Panc1 (cell line): ENCODE results near the gene TNS2. TPM values are rescaled to one million over a fixed set of nuclear protein-coding genes. Genes with fewer than 3 reads are reported as not detected.

Experiments used
- ATAC-seq: fragments of 200-7000 bp; cut with Tn5 transposase; 2 replicates; pipeline ENCODE4 v1.9.1; 2020; ENCODE audit warnings: mild to moderate bottlenecking, moderate library complexity
- BruUV-seq: library from RNA; stranded (reverse); fragments of 400-500 nt; replicated peaks from 2 replicates; lab custom pipeline; 2021; lab: Mats Ljungman, UMichigan
- CTCF ChIA-PET: fragments of 300-600 bp; sonication (Branson Sonifier 250); formaldehyde crosslinking; loops from one replicate; lab custom pipeline; 2022; ENCODE audit warnings: antibody characterized with exemption; lab: Charles Lee
- POLR2A ChIA-PET: fragments of 300-600 bp; sonication (Branson Sonifier 250); formaldehyde crosslinking; loops from one replicate; lab custom pipeline; 2022; ENCODE audit warnings: antibody characterized with exemption; lab: Charles Lee
- DNase-seq: peaks from one replicate; pipeline ENCODE4 v3.0.0-alpha.2; 2010; ENCODE audit warnings: low read depth, low spot score
- H3K27ac ChIP-seq: 2 replicates; pipeline ENCODE4 v1.5.1; 2011; ENCODE audit warnings: mild to moderate bottlenecking, low read length, inconsistent platforms
- H3K27me3 ChIP-seq: fragments of 200-500 bp; sonication (Bioruptor generic); 2 replicates; pipeline ENCODE4 v1.6.0; 2014; ENCODE audit warnings: low read length, inconsistent platforms; ENCODE audit not compliant: control insufficient read depth, insufficient read depth
- H3K36me3 ChIP-seq: fragments of 200-500 bp; sonication (Bioruptor generic); 2 replicates; pipeline ENCODE4 v1.5.1; 2014; ENCODE audit warnings: inconsistent platforms, mild to moderate bottlenecking, low read length, moderate library complexity; ENCODE audit not compliant: control insufficient read depth, insufficient read depth
- H3K4me1 ChIP-seq: 2 replicates; pipeline ENCODE4 v1.5.1; 2011; ENCODE audit warnings: inconsistent platforms, mild to moderate bottlenecking, low read length, moderate library complexity; ENCODE audit not compliant: control insufficient read depth, insufficient read depth
- H3K4me3 ChIP-seq, 2 experiments: 2 replicates each; pipeline ENCODE4 v1.5.1; 2011 to 2012; ENCODE audit warnings: low read depth in 2 of 2, low read length in 2 of 2, mild to moderate bottlenecking in 2 of 2, inconsistent platforms in 1 of 2, moderate library complexity in 1 of 2
- H3K9me3 ChIP-seq: fragments of 200-500 bp; sonication (Bioruptor generic); 2 replicates; pipeline ENCODE4 v1.5.1; 2014; ENCODE audit warnings: low read depth, mild to moderate bottlenecking, inconsistent platforms, low read length, moderate library complexity; ENCODE audit not compliant: control insufficient read depth, insufficient read depth
- CTCF ChIP-seq: fragments of 450-650 bp; IDR thresholded peaks from 2 replicates; pipeline ENCODE4 v1.5.1; 2017; ENCODE audit warnings: mild to moderate bottlenecking
- POLR2AphosphoS5 ChIP-seq: IDR thresholded peaks from 2 replicates; pipeline ENCODE4 v1.6.1; 2012; ENCODE audit warnings: mild to moderate bottlenecking, low read depth, low read length, moderate library complexity
- SIN3A ChIP-seq: IDR thresholded peaks from 2 replicates; pipeline ENCODE4 v1.6.1; 2012; ENCODE audit warnings: low read depth, mild to moderate bottlenecking, low read length, moderate library complexity, borderline replicate concordance; ENCODE audit not compliant: insufficient read depth
- TCF7L2 ChIP-seq: IDR thresholded peaks from 2 replicates; pipeline ENCODE4 v1.6.1; 2011; ENCODE audit warnings: mild to moderate bottlenecking, low read depth, low read length, inconsistent platforms
- in situ Hi-C: cut with HindIII; loops from 2 replicates; pipeline ENCODE4 v1.10.0; 2016; ENCODE audit warnings: low sequenced_read_pairs, low pct_unique_long_range_greater_than_20kb
- intact Hi-C: fragments of 100-400 bp; cut with micrococcal nuclease; formaldehyde crosslinking; loops from one replicate; pipeline ENCODE4 v1.10.0; 2022; ENCODE audit not compliant: unreplicated experiment
- total RNA-seq: library from RNA; stranded (reverse); gene quantifications from one replicate; pipeline ENCODE4 v1.2.1, GENCODE V29; 2021; ENCODE audit not compliant: unreplicated experiment
- TF ChIP-seq, protein P1 (sequence below), 2 experiments: IDR thresholded peaks; 2 replicates each; pipeline ENCODE4 v1.6.1; 2011 to 2012; ENCODE audit warnings: low read depth in 2 of 2, control low read depth in 1 of 2, low read length in 1 of 2, mild to moderate bottlenecking in 1 of 2, moderate library complexity in 1 of 2; ENCODE audit not compliant: insufficient read depth in 1 of 2

Gene TNS2
- total RNA-seq, 1 experiment from 2014 or later = 48.1 TPM

- POLR2A ChIA-PET = no interaction called here
- Histone ChIP-seq H3K27ac (no peak overlapping the region), H3K27me3 (no peaks in the 10 kb centered on the region), H3K36me3 (no peaks in the 10 kb centered on the region; the same call in 1 of the 2 replicates), H3K4me1 (peaks cover 13% of the 10 kb centered on the region), H3K4me3 (no peak overlapping the region), H3K9me3 (no peaks in the 10 kb centered on the region)
- in situ Hi-C loops = no loop called here
- DNase-seq = no peak
- no peak for TF ChIP-seq SIN3A
- TF ChIP-seq CTCF = no peak
- no peak; the same call in none of the 2 replicates for TF ChIP-seq POLR2AphosphoS5
- TF ChIP-seq, protein P1, sequence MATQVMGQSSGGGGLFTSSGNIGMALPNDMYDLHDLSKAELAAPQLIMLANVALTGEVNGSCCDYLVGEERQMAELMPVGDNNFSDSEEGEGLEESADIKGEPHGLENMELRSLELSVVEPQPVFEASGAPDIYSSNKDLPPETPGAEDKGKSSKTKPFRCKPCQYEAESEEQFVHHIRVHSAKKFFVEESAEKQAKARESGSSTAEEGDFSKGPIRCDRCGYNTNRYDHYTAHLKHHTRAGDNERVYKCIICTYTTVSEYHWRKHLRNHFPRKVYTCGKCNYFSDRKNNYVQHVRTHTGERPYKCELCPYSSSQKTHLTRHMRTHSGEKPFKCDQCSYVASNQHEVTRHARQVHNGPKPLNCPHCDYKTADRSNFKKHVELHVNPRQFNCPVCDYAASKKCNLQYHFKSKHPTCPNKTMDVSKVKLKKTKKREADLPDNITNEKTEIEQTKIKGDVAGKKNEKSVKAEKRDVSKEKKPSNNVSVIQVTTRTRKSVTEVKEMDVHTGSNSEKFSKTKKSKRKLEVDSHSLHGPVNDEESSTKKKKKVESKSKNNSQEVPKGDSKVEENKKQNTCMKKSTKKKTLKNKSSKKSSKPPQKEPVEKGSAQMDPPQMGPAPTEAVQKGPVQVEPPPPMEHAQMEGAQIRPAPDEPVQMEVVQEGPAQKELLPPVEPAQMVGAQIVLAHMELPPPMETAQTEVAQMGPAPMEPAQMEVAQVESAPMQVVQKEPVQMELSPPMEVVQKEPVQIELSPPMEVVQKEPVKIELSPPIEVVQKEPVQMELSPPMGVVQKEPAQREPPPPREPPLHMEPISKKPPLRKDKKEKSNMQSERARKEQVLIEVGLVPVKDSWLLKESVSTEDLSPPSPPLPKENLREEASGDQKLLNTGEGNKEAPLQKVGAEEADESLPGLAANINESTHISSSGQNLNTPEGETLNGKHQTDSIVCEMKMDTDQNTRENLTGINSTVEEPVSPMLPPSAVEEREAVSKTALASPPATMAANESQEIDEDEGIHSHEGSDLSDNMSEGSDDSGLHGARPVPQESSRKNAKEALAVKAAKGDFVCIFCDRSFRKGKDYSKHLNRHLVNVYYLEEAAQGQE (IDR thresholded peaks at IDR 0.05; ENCODE audit: insufficient read depth in 1 of 2, low read depth in 2 of 2, low read length in 1 of 2) = no peak
- no peak for TF ChIP-seq TCF7L2
- CTCF ChIA-PET = interaction anchor here (0.8 kb wide), 1 partner anchor 12 kb away, joined by 3 read pairs; no protein-coding TSS in a partner anchor
- no TSS peak for BruUV-seq
- no peak for ATAC-seq
- intact Hi-C loops = loop anchor here (10.0 kb wide), 1 partner anchor 95 kb away; no protein-coding TSS in a partner anchor
Measured at GRCh38 chr12:53060064-53060720, 10.3 kb downstream of the TNS2 start.

GRCh38 chr12:53060721-53061276, 10.9 kb downstream of the TNS2 start:
- ChIA-PET CTCF (interaction anchor here (1.3 kb wide), 1 partner anchor 12 kb away, joined by 3 read pairs; no protein-coding TSS in a partner anchor), POLR2A (no interaction called here)
- H3K36me3 ChIP-seq = no peaks in the 10 kb centered on the region; the same call in 1 of the 2 replicates
- DNase-seq (no peak), ATAC-seq (no peak)
- H3K27ac ChIP-seq = no peak overlapping the region
- H3K27me3 ChIP-seq = no peaks in the 10 kb centered on the region
- TF ChIP-seq SIN3A = no peak
- TF ChIP-seq TCF7L2 = no peak
- TF ChIP-seq POLR2AphosphoS5 = no peak
- TF ChIP-seq, protein P1 (IDR thresholded peaks at IDR 0.05; ENCODE audit: insufficient read depth in 1 of 2, low read depth in 2 of 2, low read length in 1 of 2) = no peak
- no peak for TF ChIP-seq CTCF
- H3K9me3 ChIP-seq = no peaks in the 10 kb centered on the region
- in situ Hi-C loops (no loop called here), intact Hi-C loops (loop anchor here (10.0 kb wide), 1 partner anchor 94 kb away; no protein-coding TSS in a partner anchor)
- peaks cover 13% of the 10 kb centered on the region for H3K4me1 ChIP-seq
- no peak overlapping the region for H3K4me3 ChIP-seq
- BruUV-seq = no TSS peak
